GM12878 (cell line): ENCODE data around the gene TPCN2. TPM values are rescaled to one million over a fixed set of nuclear protein-coding genes. Genes with fewer than 3 reads are reported as not detected.

ENCODE experiments used
- ATAC-seq: fragments of 200-7000 bp; cut with Tn5 transposase; 3 replicates; pipeline ENCODE4 v1.9.1; 2020; ENCODE audit warnings: mild to moderate bottlenecking, moderate library complexity
- BruUV-seq: library from RNA; stranded (reverse); fragments of 400-500 nt; replicated peaks from 2 replicates; lab custom pipeline; 2021; lab: Mats Ljungman, UMichigan
- CTCF ChIA-PET: fragments of 300-600 bp; sonication (Branson Sonifier 250); formaldehyde crosslinking; extraction: SDS; loops from one replicate; lab custom pipeline; 2021; ENCODE audit warnings: inconsistent platforms; lab: Yijun Ruan, JAX
- POLR2A ChIA-PET: fragments of 350-600 bp; formaldehyde crosslinking; extraction: SDS; loops from one replicate; lab custom pipeline; 2021; ENCODE audit warnings: inconsistent platforms; lab: Charles Lee
- RAD21 ChIA-PET: fragments of 300-600 bp; sonication (Branson Sonifier 250); formaldehyde crosslinking; loops from one replicate; lab custom pipeline; 2023; ENCODE audit warnings: antibody characterized with exemption; ENCODE audit not compliant: unreplicated experiment; lab: Charles Lee
- SMC1A ChIA-PET: fragments of 300-600 bp; sonication (Branson Sonifier 250); formaldehyde crosslinking; loops from one replicate; lab custom pipeline; 2023; ENCODE audit not compliant: unreplicated experiment, uncharacterized antibody; lab: Charles Lee
- DNase-seq: peaks from one replicate; pipeline ENCODE4 v3.0.0-alpha.2; 2011; ENCODE audit warnings: low read depth, low spot score
- FAIRE-seq: peaks from 3 replicates; lab custom pipeline; 2011; peaks lifted over from hg19 to GRCh38; lab: Jason Lieb, UNC
- H2AFZ ChIP-seq: 2 replicates; pipeline ENCODE4 v1.6.0; 2011; ENCODE audit warnings: low read depth, low read length, control low read depth; ENCODE audit not compliant: control insufficient read depth
- H3K27ac ChIP-seq: 2 replicates; pipeline ENCODE4 v1.5.1; 2011; ENCODE audit warnings: control low read depth; ENCODE audit not compliant: control insufficient read depth, insufficient read depth
- H3K27me3 ChIP-seq, 2 experiments: replicated peaks in 1 of 2; 2 replicates each; pipeline versions ENCODE4 v1.6.0 to v1.6.1; 2011; ENCODE audit warnings: low read length in 1 of 2; ENCODE audit not compliant: control insufficient read depth in 2 of 2, insufficient read depth in 2 of 2
- H3K36me3 ChIP-seq, 2 experiments: 2 replicates each; pipeline ENCODE4 v1.5.1; 2011; ENCODE audit warnings: low read length in 1 of 2; ENCODE audit not compliant: control insufficient read depth in 2 of 2, insufficient read depth in 2 of 2
- H3K4me1 ChIP-seq: 2 replicates; pipeline ENCODE4 v1.6.1; 2011; ENCODE audit warnings: mild to moderate bottlenecking, low read length, moderate library complexity, mixed read lengths; ENCODE audit not compliant: control insufficient read depth, insufficient read depth
- H3K4me2 ChIP-seq: 2 replicates; pipeline ENCODE4 v1.6.0; 2011; ENCODE audit warnings: control low read depth; ENCODE audit not compliant: control insufficient read depth, insufficient read depth
- H3K4me3 ChIP-seq: fragments of 200-600 bp; sonication (generic); 2 replicates; pipeline ENCODE4 v1.5.1; 2016
- H3K79me2 ChIP-seq: 2 replicates; pipeline ENCODE4 v1.6.0; 2011; ENCODE audit warnings: low read length; ENCODE audit not compliant: control insufficient read depth, insufficient read depth
- H3K9ac ChIP-seq: 2 replicates; pipeline ENCODE4 v1.8.0; 2011; ENCODE audit warnings: low read length, control low read depth, mixed read lengths; ENCODE audit not compliant: control insufficient read depth, insufficient read depth
- H3K9me3 ChIP-seq: replicated peaks from 3 replicates; pipeline ENCODE4 v1.5.1; 2011; ENCODE audit warnings: mild to moderate bottlenecking, low read length; ENCODE audit not compliant: control insufficient read depth, insufficient read depth
- H4K20me1 ChIP-seq: 2 replicates; pipeline ENCODE4 v1.6.0; 2011; ENCODE audit not compliant: control insufficient read depth, insufficient read depth
- BHLHE40 ChIP-seq, 2 experiments: fragments of 450-650 bp in 1 of 2; IDR thresholded peaks; 2 replicates each; pipeline ENCODE4 v1.6.1; 2011 to 2017; ENCODE audit warnings: low read depth in 2 of 2, borderline replicate concordance in 1 of 2, improper control_type of control experiment in 1 of 2, low read length in 1 of 2, mild to moderate bottlenecking in 1 of 2
- CBFB ChIP-seq: IDR thresholded peaks from 2 replicates; pipeline ENCODE4 v1.6.1; 2016; ENCODE audit warnings: antibody characterized with exemption, low read depth
- GATAD2B ChIP-seq: fragments of 450-650 bp; conservative IDR thresholded peaks from 2 replicates; pipeline ENCODE4 v1.6.1; 2017; ENCODE audit warnings: low read depth, mild to moderate bottlenecking, moderate library complexity
- KDM1A ChIP-seq: fragments of 200-600 bp; sonication (generic); IDR thresholded peaks from 2 replicates; pipeline ENCODE4 v1.6.1; 2016; ENCODE audit warnings: borderline replicate concordance
- SREBF2 ChIP-seq: IDR thresholded peaks from 2 replicates; pipeline ENCODE4 v1.6.1; 2012; ENCODE audit warnings: mild to moderate bottlenecking, low read length
- TAF1 ChIP-seq: IDR thresholded peaks from 2 replicates; pipeline ENCODE4 v1.6.1; 2011; ENCODE audit warnings: mild to moderate bottlenecking, low read depth, low read length, borderline replicate concordance
- ZSCAN29 ChIP-seq: fragments of 450-650 bp; IDR thresholded peaks from 2 replicates; pipeline ENCODE4 v1.6.1; 2017; ENCODE audit warnings: mild to moderate bottlenecking, moderate library complexity
- WGBS: methylation state at CpG from one replicate; pipeline ENCODE4 v1.1.6; 2016; ENCODE audit warnings: low lambda C conversion rate; ENCODE audit not compliant: insufficient replicate concordance, insufficient coverage; ENCODE audit errors: missing lambda C conversion rate; 5-methylcytosine and 5-hydroxymethylcytosine counted together
- in situ Hi-C: fragments of 300-500 bp; cut with MboI; formaldehyde crosslinking; loops from 9 replicates; pipeline ENCODE4 v1.14.3; 2018; ENCODE audit warnings: mixed read lengths
- intact Hi-C: fragments of 100-400 bp; cut with micrococcal nuclease; formaldehyde crosslinking; loops from one replicate; pipeline ENCODE4 v1.14.2; 2022; ENCODE audit not compliant: unreplicated experiment
- polyA plus RNA-seq, 11 experiments: library from polyadenylated mRNA; depleted of rRNA in 4 of 11; unstranded in 6 of 11; stranded (reverse) in 5 of 11; fragments of >200 nt; fragmentation: Nextera tagmentation in 4 of 11; fragmentation: Illumina TruSeq in 1 of 11; extraction: Ambion mirVana in 4 of 11; extraction: Trizol in 1 of 11; gene quantifications; 1 replicate in 1 of 11; 2 replicates in 10 of 11; pipeline versions ENCODE4 v1.2.1 to v1.2.3, GENCODE V29; 2011 to 2016; ENCODE audit warnings: inconsistent platforms in 2 of 11, missing spikeins in 2 of 11, low read depth in 1 of 11
- total RNA-seq, 4 experiments: library from RNA; depleted of rRNA in 3 of 4; stranded (reverse); fragments of >200 nt in 3 of 4; fragmentation: Illumina TruSeq in 1 of 4; extraction: Trizol in 1 of 4; gene quantifications; 2 replicates each; pipeline versions ENCODE4 v1.2.1 to v1.2.3, GENCODE V29; 2013 to 2021
- TF ChIP-seq, protein P1 (sequence below): IDR thresholded peaks from 2 replicates; pipeline ENCODE4 v1.6.1; 2011; ENCODE audit warnings: mild to moderate bottlenecking, low read depth, low read length, moderate library complexity; ENCODE audit not compliant: insufficient replicate concordance
- TF ChIP-seq, protein P2 (sequence below): IDR thresholded peaks from 2 replicates; pipeline ENCODE4 v1.6.1; 2011; ENCODE audit warnings: low read depth, mild to moderate bottlenecking, low read length, moderate library complexity, borderline replicate concordance; ENCODE audit errors: extremely low read depth
- TF ChIP-seq, protein P3 (sequence below): fragments of 450-650 bp; IDR thresholded peaks from 2 replicates; pipeline ENCODE4 v1.6.1; 2014; ENCODE audit warnings: mild to moderate bottlenecking

TPCN2 gene
- total and polyA plus RNA-seq, 10 of the 15 experiments (the other 5 are each of a cell fraction or from before 2014, with no cell fraction given), result 1.7 to 18.4 (median 8.4) TPM

DNA sequence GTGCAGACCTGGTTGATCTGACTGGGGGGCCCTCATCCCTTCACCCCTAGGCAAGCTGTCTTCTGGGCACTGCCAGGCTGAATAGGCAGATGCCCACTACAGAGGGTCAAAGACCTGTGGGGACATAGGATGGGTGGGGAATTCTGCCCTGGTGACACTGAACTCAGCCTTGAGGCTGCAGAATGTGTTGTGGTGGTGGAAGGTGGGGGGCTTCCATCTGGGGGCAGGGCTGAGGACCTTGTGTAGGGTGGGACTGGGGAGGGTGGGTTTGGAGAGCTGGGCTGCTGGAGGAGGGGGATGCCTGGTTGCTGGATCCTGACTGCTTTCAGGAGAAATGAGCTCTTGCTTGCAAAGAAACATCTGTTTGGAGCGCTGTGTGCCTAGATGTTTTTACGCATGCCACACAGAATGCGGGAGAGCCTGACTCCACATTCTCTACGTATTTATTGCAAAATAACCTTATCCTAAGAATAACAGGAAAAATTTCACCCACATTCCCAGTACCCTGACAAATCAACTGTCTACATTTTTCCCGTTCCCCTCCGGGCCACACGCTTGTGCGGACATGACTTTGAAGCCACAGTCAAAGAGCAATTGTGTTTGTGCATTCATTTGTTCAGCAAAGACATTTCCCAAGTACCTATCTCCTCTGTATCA, 125.3 kb downstream of the TPCN2 start (continued):
- TF ChIP-seq SREBF2 (no peak), ZSCAN29 (no peak), TAF1 (no peak), BHLHE40 (IDR thresholded peaks at IDR 0.05; ENCODE audit: borderline replicate concordance in 1 of 2, low read depth in 2 of 2, low read length in 1 of 2) (no peak), GATAD2B (no peak)
- TF ChIP-seq, protein P1, sequence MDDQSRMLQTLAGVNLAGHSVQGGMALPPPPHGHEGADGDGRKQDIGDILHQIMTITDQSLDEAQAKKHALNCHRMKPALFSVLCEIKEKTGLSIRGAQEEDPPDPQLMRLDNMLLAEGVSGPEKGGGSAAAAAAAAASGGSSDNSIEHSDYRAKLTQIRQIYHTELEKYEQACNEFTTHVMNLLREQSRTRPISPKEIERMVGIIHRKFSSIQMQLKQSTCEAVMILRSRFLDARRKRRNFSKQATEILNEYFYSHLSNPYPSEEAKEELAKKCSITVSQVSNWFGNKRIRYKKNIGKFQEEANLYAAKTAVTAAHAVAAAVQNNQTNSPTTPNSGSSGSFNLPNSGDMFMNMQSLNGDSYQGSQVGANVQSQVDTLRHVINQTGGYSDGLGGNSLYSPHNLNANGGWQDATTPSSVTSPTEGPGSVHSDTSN, result no peak
- TF ChIP-seq, protein P2, sequence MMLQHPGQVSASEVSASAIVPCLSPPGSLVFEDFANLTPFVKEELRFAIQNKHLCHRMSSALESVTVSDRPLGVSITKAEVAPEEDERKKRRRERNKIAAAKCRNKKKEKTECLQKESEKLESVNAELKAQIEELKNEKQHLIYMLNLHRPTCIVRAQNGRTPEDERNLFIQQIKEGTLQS, result no peak

DNA sequence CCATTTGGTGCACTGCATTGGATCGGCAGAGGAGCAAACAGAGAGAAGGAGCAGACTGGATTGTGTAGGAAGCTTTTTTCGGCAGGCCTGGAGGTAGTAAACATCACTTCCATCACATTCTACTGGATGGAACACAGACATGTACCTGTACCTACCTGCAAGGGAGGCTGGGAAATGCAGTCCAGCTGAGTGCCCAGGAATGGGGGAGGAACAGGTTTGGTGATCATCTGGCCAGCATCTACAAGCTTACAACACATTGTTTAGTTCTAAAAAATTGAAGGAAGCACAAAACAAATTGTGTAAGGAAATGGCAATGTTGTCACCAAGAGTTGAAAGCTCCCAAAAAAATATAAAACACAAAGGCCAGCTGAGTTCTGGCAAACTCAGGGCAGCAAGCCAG, 126.1 kb downstream of the TPCN2 start:
- ChIA-PET SMC1A (interaction anchor here (0.7 to 1.9 kb wide), 4 partner anchors 8 to 29 kb away, joined by 3 to 7 read pairs (median 3); partner anchors contain the start of gene SMIM38), POLR2A (no interaction called here), RAD21 (no interaction called here), CTCF (no interaction called here)
- no peaks in the 10 kb centered on the region for H3K4me1 ChIP-seq
- H3K4me2 ChIP-seq, result no peak overlapping the region
- no peak overlapping the region for H3K4me3 ChIP-seq
- H3K9me3 ChIP-seq, result peaks cover 4% of the 10 kb centered on the region; the same call in 2 of the 3 replicates
- no peak for TF ChIP-seq KDM1A
- no peak for TF ChIP-seq CBFB
- TF ChIP-seq, protein P3, sequence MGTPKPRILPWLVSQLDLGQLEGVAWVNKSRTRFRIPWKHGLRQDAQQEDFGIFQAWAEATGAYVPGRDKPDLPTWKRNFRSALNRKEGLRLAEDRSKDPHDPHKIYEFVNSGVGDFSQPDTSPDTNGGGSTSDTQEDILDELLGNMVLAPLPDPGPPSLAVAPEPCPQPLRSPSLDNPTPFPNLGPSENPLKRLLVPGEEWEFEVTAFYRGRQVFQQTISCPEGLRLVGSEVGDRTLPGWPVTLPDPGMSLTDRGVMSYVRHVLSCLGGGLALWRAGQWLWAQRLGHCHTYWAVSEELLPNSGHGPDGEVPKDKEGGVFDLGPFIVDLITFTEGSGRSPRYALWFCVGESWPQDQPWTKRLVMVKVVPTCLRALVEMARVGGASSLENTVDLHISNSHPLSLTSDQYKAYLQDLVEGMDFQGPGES, result no peak
- TF ChIP-seq, protein P1, result no peak
- intact Hi-C loops, result no loop called here
- H3K9ac ChIP-seq, result no peak overlapping the region
- H2AFZ ChIP-seq, result no peak overlapping the region
- WGBS, result 41% methylated on average over 2 of the region's 2 CpGs
- H3K27ac ChIP-seq, result no peak overlapping the region
- ATAC-seq, result no peak
- no peaks in the 10 kb centered on the region for H4K20me1 ChIP-seq
- no TSS peak for BruUV-seq
- FAIRE-seq, result no peak
- in situ Hi-C loops, result no loop called here
- no peaks in the 10 kb centered on the region for H3K36me3 ChIP-seq
- no peaks in the 10 kb centered on the region for H3K79me2 ChIP-seq
- no peak for DNase-seq
- no peaks in the 10 kb centered on the region for H3K27me3 ChIP-seq
